Smooth muscle cell (in vitro differentiated cells): Measurements from ENCODE around the gene CIT. TPM values are rescaled to one million over a fixed set of nuclear protein-coding genes. Genes with fewer than 3 reads are reported as not detected.

Experiments used
- DNase-seq: peaks from one replicate; lab custom pipeline; 2025; ENCODE audit not compliant: unreplicated experiment; lab: John Stamatoyannopoulos, UW
- H2AFZ ChIP-seq: fragments of 200-600 bp; sonication (generic); 2 replicates; pipeline ENCODE4 v1.6.0; 2016; ENCODE audit warnings: antibody characterized with exemption, low read depth, mild to moderate bottlenecking
- H3F3A ChIP-seq: fragments of 200-600 bp; sonication (generic); 2 replicates; pipeline ENCODE4 v1.6.0; 2017; ENCODE audit warnings: antibody characterized with exemption, low read depth
- H3K27ac ChIP-seq: fragments of 200-600 bp; sonication (generic); 2 replicates; pipeline ENCODE4 v1.5.1; 2016; ENCODE audit warnings: low read depth, mild to moderate bottlenecking
- H3K27me3 ChIP-seq: fragments of 200-600 bp; sonication (generic); 2 replicates; pipeline ENCODE4 v1.6.1; 2016; ENCODE audit warnings: low read depth, mild to moderate bottlenecking
- H3K36me3 ChIP-seq: fragments of 200-600 bp; sonication (generic); 2 replicates; pipeline ENCODE4 v1.5.1; 2016; ENCODE audit warnings: low read depth
- H3K4me1 ChIP-seq: fragments of 200-600 bp; sonication (generic); 2 replicates; pipeline ENCODE4 v1.5.1; 2016; ENCODE audit warnings: low read depth
- H3K4me2 ChIP-seq: fragments of 200-600 bp; sonication (generic); 2 replicates; pipeline ENCODE4 v1.6.0; 2016; ENCODE audit warnings: mild to moderate bottlenecking
- H3K4me3 ChIP-seq: fragments of 200-600 bp; sonication (generic); 2 replicates; pipeline ENCODE4 v1.5.1; 2016; ENCODE audit warnings: mild to moderate bottlenecking
- H3K79me2 ChIP-seq: fragments of 200-600 bp; sonication (generic); 2 replicates; pipeline ENCODE4 v1.6.0; 2016; ENCODE audit warnings: low read depth, mild to moderate bottlenecking
- H3K9ac ChIP-seq: fragments of 200-600 bp; sonication (generic); 2 replicates; pipeline ENCODE4 v1.6.0; 2016; ENCODE audit warnings: low read depth
- H3K9me3 ChIP-seq: fragments of 200-600 bp; sonication (generic); replicated peaks from 2 replicates; pipeline ENCODE4 v1.5.1; 2016; ENCODE audit warnings: low read depth
- H4K20me1 ChIP-seq: fragments of 200-600 bp; sonication (generic); 2 replicates; pipeline ENCODE4 v1.6.0; 2016; ENCODE audit warnings: low read depth
- WGBS: methylation state at CpG from one replicate; pipeline ENCODE4 v1.1.7; 2016; ENCODE audit warnings: low lambda C conversion rate; 5-methylcytosine and 5-hydroxymethylcytosine counted together
- microRNA counts: library from miRNA; unstranded; fragments of <30 nt; microRNA quantifications from one replicate; lab custom pipeline; 2016
- microRNA-seq: library from miRNA; unstranded; fragments of <30 nt; microRNA quantifications from one replicate; pipeline ENCODE4, GENCODE V29; 2016; ENCODE audit warnings: borderline number of aligned reads
- polyA plus RNA-seq: library from polyadenylated mRNA; unstranded; fragments of >200 nt; fragmentation: Nextera tagmentation; extraction: Ambion mirVana; gene quantifications from 2 replicates; pipeline ENCODE4 v1.2.1, GENCODE V29; 2016
- total RNA-seq: library from RNA; depleted of rRNA; stranded (reverse); fragments of >200 nt; gene quantifications from 2 replicates; pipeline ENCODE4 v1.2.3, GENCODE V29; 2014
- TF ChIP-seq, protein P1 (sequence below): fragments of 200-600 bp; sonication (generic); IDR thresholded peaks from 2 replicates; pipeline ENCODE4 v1.5.1; 2017; ENCODE audit warnings: borderline replicate concordance, mild to moderate bottlenecking, antibody characterized with exemption; ENCODE audit not compliant: insufficient read depth, poor library complexity, severe bottlenecking

The CIT gene
- total and polyA plus RNA-seq, 2 experiments from 2014 or later: 3.2 to 9.1 TPM

DNA sequence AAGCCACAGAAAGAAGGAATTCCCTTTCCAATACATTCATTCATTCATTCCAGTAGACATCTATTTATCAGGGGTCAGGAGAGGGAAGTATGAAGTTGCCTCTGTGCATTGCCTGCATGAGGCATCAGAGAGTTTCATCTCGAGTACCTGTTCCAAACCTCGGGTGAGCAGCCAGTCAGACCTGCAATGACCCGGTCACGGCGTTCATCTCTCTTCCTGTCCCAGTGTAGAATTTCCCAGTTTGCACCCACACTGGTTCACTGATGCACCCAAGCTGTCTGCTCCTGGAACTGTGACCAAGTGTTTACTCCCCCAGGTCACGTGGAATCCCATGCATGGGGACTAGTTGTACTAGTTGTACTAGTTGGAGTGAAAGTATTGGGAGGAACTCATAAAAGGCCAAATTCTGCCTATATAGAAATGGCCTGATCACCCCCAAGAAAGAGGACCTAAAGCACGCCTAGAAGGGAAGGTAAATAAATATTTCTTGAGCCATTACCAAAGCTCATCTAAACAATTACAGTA is 231.5 kb downstream of the CIT start:
- no peak overlapping the region for H2AFZ ChIP-seq
- H3K9me3 ChIP-seq: no peaks in the 10 kb centered on the region
- no peaks in the 10 kb centered on the region for H3K4me1 ChIP-seq
- no peak overlapping the region for H3K9ac ChIP-seq
- no peaks in the 10 kb centered on the region for H3K36me3 ChIP-seq
- H3K79me2 ChIP-seq: no peaks in the 10 kb centered on the region
- no peaks in the 10 kb centered on the region for H3K27me3 ChIP-seq
- no peaks in the 10 kb centered on the region for H4K20me1 ChIP-seq
- H3K27ac ChIP-seq: no peak overlapping the region
- TF ChIP-seq, protein P1, sequence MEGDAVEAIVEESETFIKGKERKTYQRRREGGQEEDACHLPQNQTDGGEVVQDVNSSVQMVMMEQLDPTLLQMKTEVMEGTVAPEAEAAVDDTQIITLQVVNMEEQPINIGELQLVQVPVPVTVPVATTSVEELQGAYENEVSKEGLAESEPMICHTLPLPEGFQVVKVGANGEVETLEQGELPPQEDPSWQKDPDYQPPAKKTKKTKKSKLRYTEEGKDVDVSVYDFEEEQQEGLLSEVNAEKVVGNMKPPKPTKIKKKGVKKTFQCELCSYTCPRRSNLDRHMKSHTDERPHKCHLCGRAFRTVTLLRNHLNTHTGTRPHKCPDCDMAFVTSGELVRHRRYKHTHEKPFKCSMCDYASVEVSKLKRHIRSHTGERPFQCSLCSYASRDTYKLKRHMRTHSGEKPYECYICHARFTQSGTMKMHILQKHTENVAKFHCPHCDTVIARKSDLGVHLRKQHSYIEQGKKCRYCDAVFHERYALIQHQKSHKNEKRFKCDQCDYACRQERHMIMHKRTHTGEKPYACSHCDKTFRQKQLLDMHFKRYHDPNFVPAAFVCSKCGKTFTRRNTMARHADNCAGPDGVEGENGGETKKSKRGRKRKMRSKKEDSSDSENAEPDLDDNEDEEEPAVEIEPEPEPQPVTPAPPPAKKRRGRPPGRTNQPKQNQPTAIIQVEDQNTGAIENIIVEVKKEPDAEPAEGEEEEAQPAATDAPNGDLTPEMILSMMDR: no peak
- no peak overlapping the region for H3K4me3 ChIP-seq
- H3F3A ChIP-seq: no peaks in the 10 kb centered on the region
- no peak for DNase-seq
- 94% methylated on average over 7 of the region's 7 CpGs for WGBS
- no peak overlapping the region for H3K4me2 ChIP-seq

DNA sequence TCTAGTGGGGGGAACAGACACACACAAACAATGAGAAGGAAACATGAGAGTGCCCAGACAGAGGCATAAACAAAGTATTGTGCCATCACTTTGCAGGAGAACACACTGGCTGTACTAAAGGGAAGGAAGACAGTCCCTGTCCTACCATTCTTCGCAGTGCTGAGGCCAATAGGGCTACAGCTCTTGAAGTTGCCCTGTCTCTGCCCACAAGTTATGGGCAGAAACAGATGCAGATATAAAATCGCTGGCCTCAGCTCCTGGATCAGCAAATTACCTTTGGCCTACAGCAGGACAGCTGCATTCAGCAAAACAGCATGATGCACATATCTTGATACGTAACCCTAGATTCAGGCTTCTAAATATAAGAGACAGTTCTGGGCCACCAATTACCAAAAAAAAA is 232.2 kb downstream of the CIT start:
- Histone ChIP-seq H3K79me2 (no peaks in the 10 kb centered on the region), H3K4me2 (no peak overlapping the region), H3K27me3 (no peaks in the 10 kb centered on the region), H4K20me1 (no peaks in the 10 kb centered on the region), H3F3A (no peaks in the 10 kb centered on the region), H3K9me3 (no peaks in the 10 kb centered on the region), H3K9ac (no peak overlapping the region), H3K36me3 (no peaks in the 10 kb centered on the region), H2AFZ (no peak overlapping the region), H3K4me1 (no peaks in the 10 kb centered on the region), H3K4me3 (no peak overlapping the region), H3K27ac (no peak overlapping the region)
- TF ChIP-seq, protein P1: no peak
- WGBS: 88% methylated on average over 3 of the region's 3 CpGs
- no peak for DNase-seq

DNA sequence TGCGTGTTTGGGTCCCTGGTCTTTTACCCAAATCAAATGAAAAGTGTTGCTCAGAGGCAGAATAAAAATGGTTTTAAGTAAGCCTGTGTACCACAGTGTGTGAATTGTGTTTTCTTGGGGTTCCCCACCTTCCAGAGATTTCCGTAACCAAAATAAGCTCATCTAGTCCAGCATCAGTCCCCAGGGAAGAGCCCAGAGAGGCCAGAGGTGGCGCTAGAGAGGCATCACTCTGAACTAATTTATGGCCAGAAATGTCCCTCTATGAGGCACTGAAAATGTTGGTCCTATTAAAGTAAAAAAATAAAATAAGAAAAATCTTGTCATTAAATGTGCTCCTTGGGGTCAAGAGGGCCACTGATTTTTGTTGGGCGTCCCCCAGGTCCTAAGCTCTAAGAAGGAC is 234.1 kb downstream of the CIT start:
- Histone ChIP-seq H4K20me1 (no peaks in the 10 kb centered on the region), H3K27me3 (no peaks in the 10 kb centered on the region), H3K4me1 (no peaks in the 10 kb centered on the region), H3K27ac (no peak overlapping the region), H3K4me2 (no peak overlapping the region), H3K9me3 (no peaks in the 10 kb centered on the region), H3K9ac (no peak overlapping the region), H3K79me2 (no peaks in the 10 kb centered on the region), H3K4me3 (no peak overlapping the region), H3F3A (no peaks in the 10 kb centered on the region), H2AFZ (no peak overlapping the region), H3K36me3 (no peaks in the 10 kb centered on the region)
- 60% methylated on average over 4 of the region's 4 CpGs for WGBS
- TF ChIP-seq, protein P1: peak; percentile 22
- DNase-seq: no peak

MicroRNAs encoded within 50 kb of the gene (microRNA counts, 767-probe panel; counts per million panel counts)
- microRNA hsa-miR-1178 (lab: Ali Mortazavi, UCI): 183 counts per million

Small RNA genes within 50 kb of the gene (microRNA-seq; reads per million reads assigned to microRNA genes)
- not detected for gene MIR1178

Other genes starting within 250 kb of the CIT start
- 17.3 and 24.7 TPM in 2 replicates for gene PRKAB1, start 209.2 kb downstream of the CIT start, total RNA-seq
- gene PRKAB1, start 209.2 kb downstream of the CIT start, polyA plus RNA-seq: 26.0 and 26.3 TPM in 2 replicates
- 1.7 and 3.9 TPM in 2 replicates for gene BICDL1, start 111.9 kb upstream of the CIT start, total RNA-seq
- 0.43 and 0.74 TPM in 2 replicates for gene BICDL1, start 111.9 kb upstream of the CIT start, polyA plus RNA-seq
- gene RAB35, start 239.4 kb upstream of the CIT start, total RNA-seq: 17.9 and 19.3 TPM in 2 replicates
- gene RAB35, start 239.4 kb upstream of the CIT start, polyA plus RNA-seq: 19.1 and 21.9 TPM in 2 replicates